ENCODE measurements around the gene COCH.
"Not testable (repeated sequence)": the region's sequence is repeated elsewhere in the genome, so short reads cannot be mapped to it uniquely, and the experiment has no call there.

The COCH gene

DNA sequence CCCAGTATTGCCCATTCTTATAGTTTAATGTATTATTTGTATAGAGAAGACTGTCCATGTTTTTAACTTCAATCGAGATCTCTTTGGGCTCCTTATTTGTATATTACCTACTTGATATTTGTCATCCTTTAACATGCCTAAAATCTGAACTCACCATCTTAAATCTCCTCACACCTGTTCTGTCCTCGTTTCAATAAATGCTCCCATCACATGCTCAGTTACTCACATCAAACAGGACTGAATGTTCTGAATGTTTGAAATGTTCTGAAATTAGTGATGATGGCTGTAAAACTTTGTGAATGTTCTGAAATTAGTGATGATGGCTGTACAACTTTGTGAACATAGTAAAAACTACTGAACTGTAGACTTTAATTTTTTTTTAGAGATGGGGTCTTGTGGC lies 34.5 kb downstream of the COCH start:
- Histone ChIP-seq H3K4me3 (no peak overlapping the region), H3K27ac (no peak overlapping the region)

DNA sequence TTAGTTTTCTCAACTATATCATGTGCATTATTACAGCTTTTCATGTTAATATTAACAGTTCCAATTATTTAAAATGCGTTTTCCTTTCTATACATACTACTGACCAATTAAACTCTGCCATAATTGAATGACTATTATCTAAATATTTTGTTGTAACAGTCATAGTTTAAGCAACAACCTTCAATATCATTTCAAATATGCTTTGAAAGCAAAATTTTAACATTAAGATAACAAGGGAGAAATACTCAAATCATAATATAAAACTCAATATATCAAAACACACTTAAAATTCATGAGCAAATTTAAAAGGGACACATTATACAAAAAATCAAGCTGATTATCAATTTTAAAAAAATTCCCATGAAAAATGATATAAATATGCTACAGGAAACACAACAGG lies 40.5 kb downstream of the COCH start:
- Histone ChIP-seq H3K27ac (no peak overlapping the region), H3K4me3 (no peak overlapping the region)

DNA sequence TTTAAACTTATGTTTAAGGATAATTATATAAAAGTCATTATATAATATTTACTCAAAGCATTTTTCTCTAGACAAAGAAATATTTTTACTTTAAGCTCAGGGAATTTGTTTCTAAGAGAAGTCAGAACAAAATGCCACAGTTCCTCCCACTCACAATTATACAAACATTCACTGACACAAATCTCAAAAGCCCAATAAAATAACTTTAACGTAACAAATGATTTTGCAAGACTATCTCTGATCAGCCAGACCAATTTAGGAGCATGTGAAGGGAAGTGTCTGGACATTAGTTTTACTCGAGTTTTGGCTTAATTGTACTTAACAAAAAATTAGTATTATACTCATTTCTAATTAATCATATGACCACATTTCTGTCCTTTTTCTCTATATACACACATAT lies 41.2 kb downstream of the COCH start:
- no peak overlapping the region for H3K27ac ChIP-seq
- no peak overlapping the region for H3K4me3 ChIP-seq

DNA sequence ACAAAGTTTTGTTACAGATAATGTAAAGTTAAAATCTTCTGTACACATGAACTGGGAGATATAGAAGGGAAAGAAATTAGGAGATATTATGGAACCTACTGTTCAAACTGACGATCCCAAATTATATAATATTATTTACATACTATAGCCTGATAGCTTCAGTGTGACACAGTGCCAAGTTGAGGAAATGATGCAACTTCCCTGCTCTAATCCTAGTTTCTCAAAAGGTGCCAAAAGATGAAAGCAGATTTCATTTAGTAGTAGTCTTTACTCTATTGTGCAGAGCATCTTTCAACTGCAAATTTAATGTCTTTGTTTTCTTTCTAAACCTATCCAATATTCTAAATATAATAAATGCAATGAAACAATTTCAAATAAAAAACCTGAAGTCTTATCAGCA lies 46.9 kb downstream of the COCH start:
- Histone ChIP-seq H3K4me3 (no peak overlapping the region), H3K27ac (no peak overlapping the region)

DNA sequence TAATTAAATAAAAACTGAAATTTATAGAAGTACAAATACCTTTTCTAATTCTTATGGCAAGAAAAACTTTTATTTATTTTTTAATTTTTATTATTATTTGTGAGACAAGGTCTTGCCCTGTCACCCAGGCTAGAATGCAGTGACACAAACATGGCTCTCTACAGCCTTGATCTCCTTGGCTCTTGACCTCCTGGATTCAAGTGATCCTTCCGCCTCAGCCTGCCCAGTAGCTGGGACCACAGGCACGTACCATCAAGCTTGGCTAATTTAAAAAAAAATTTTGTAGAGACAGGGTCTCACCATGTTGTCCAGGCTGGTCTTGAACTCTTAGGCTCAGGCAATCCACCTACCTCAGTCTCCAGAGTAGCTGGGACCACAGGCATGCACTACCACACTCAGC lies 47.4 kb downstream of the COCH start:
- Histone ChIP-seq H3K27ac (no peak overlapping the region), H3K4me3 (no peak overlapping the region)

DNA sequence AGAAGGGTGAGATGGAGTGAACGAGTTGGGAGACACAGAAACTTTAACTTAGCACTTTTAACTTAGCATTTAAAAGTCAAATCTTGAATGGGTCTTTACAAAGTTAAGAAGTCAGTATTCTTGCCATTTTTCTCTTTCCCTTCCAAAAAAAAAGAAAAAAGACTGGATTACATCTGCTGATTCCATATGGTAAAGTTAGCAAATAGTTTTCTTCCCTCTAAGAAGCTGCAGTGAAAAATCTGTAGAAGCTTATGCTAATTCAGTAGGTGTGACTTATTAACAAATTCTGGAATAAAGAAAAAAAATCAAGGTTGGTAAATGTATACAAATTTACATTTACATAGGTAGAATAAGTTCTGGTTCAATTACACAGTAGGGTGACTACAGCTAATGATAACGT lies 50.9 kb downstream of the COCH start:
- H3K4me3 ChIP-seq = no peak overlapping the region
- no peak overlapping the region for H3K27ac ChIP-seq

DNA sequence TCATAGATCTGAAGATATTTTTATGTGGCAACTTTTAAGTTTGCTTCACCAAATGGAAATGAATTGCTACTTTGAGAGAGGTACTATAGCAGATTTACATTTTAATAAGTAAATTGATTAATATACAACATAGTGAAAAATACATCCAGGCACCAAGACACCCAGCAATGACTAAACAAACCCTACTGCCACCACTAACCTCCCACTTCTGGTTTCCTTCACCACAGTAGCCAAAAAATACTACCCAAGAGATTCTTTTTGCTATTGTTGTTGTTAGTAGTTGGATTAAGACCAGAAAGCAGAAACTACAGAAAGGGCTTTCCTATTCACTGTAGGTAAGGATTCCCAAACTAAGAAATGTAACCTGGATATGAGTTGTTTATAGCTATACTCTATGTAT lies 54.1 kb downstream of the COCH start:
- H3K27ac ChIP-seq = no peak overlapping the region

DNA sequence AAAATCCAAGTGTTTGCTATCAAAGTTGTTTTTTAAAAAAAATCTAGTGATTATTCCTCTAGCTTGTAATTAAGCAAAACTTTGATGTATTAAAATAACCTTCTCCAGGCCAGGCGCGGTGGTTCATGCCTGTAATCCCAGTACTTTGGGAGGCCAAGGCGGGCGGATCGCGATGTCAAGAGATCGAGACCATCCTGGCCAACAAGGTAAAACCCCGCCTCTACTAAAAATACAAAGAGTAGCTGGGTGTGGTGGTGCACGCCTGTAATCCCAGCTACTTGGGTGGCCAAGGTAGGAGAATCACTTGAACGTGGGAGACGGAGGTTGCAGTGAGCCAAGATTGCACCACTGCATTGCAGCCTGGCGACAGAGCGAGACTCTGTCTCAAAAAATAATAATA lies 59.6 kb downstream of the COCH start:
- H3K4me3 ChIP-seq, H3K27ac ChIP-seq: not testable (repeated sequence)

More for the DNA sequence above, 54.1 kb downstream of the COCH start:
- H3K4me3 ChIP-seq = no peak overlapping the region

DNA sequence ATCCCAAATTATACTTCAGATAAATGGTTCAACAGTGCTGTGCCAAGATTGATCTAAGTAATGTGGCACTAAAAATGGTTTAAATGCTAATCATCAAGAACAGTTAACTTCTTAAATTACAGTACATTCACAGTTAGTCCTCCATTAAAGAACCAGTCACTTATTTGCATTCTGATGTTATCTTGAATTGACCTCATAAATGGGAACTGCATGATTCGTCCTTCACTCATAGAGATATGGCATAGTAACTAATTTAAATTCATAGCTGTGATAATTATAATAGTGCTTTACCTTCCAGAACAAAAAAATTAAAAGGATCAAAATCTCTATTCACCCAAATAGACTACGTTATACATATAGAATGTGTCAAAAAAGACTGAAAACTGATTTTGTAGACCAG lies 61.1 kb downstream of the COCH start:
- H3K27ac ChIP-seq = no peak overlapping the region

DNA sequence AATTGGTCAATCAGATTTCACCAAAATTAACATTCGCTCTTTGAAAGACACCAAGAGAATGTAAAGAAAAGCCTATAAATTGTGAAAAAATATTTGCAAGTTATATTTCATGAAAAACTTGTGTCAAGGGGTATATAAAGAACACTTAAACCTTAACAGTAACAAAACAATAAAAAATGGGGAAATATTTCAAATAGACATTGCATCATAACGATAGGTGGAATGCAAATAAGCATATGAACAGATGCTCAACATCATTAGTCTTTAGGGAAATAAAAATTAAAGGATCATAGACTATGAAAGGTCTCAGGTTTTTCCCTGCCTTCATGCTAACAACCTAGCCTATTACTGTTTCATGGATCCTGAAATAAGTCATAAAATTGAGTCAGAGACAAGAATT lies 64.3 kb downstream of the COCH start:
- no peak overlapping the region for H3K4me3 ChIP-seq
- no peak overlapping the region for H3K27ac ChIP-seq

More for the DNA sequence above, 61.1 kb downstream of the COCH start:
- H3K4me3 ChIP-seq = no peak overlapping the region

Data from skin epidermis (tissue), 12 donors.